ENCODE measurements around the gene TECPR2.
"Not testable (repeated sequence)": the region's sequence is repeated elsewhere in the genome, so short reads cannot be mapped to it uniquely, and the experiment has no call there.

TECPR2 gene

DNA sequence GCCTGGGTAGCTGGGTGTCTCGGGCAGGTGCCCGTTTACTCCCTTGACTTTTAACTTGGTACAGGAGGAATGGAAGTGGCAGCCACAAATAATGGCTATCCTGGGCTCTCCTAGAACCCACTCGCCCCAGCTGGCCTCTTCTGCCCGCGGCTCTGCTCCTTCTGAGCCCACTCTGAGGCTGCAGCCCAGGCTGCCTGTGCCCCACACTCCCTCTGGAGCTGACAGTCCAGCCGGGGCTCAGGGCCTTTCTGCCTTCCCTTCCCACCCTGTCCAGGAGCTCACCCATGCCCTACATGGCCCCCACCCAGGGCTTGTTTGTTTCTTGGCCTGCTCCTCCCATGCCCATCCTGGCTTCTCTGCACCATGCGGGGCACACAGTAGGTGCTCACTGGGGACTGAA lies 27.6 kb upstream of the TECPR2 start:
- no peak for DNase-seq

DNA sequence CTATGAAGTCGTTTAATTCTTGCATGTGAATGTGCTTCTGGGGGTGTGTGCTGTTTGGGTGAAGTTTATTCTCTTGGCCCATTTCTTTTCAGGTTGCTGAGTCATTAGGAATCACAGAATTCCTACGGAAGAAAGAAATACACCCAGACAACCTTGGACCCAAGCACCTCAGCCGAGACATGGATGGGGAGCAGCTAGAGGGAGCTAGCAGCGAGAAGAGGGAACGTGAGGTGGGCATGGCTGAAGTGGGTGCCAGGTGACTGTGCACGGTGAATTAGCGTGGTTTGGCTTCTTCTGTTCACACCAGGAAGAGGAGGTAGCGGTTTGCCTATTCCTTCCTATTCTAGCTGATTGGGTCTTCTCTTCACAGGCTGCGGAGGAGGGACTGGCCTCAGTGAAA lies 24.0 kb upstream of the TECPR2 start:
- DNase-seq: no peak

DNA sequence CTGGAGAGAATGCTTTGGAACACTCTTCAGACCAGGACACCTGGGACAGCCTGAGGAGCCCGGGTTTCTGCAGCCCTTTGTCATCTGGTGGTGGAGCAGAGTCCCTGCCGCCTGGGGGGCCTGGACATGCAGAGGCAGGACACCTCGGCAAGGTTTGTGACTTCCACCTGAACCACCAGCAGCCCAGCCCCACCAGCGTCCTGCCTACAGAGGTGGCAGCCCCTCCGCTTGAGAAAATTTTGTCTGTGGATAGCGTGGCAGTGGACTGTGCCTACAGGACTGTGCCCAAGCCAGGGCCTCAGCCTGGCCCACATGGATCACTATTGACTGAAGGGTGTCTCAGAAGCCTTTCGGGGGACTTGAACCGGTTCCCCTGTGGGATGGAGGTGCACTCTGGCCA lies 21.2 kb upstream of the TECPR2 start:
- no peak for DNase-seq

DNA sequence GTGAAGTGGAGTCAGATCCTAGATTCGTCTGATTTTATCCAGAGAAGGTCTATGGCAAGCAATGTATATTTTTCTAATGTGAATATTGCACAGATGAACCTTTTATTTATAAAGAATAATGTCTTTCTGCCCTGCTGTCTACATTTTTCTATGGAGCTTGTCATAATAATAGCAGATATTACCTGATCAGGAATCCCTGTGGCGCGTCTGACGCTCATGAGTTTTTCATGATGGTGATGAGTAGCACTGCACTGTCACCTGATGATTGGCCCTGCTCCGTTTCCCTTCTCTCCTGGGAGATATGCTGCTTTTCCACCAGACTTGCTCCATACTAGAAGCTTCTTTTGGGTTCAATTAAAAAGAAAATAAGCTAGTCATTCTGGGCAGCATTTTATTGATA lies 20.5 kb upstream of the TECPR2 start:
- DNase-seq: no peak

DNA sequence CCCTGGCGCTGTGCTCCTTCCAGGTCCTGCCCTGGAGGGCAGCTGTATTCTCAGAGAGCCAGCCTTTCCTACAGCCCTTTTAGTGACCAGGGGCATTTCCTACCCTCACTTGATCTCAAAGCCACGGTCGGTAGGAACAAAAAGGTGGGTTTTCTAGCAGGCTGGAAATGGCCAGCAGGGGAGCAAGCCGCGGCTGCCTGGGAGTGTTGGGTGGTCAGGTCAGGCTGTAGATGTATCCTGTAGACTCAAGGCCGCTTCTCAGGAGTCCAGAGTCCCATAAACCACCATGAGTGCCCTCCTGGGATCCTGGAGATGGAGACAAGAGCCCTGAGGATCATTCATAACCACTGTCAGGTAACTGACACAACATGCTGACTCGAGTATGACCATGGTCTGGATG lies 18.7 kb upstream of the TECPR2 start:
- DNase-seq: no peak

DNA sequence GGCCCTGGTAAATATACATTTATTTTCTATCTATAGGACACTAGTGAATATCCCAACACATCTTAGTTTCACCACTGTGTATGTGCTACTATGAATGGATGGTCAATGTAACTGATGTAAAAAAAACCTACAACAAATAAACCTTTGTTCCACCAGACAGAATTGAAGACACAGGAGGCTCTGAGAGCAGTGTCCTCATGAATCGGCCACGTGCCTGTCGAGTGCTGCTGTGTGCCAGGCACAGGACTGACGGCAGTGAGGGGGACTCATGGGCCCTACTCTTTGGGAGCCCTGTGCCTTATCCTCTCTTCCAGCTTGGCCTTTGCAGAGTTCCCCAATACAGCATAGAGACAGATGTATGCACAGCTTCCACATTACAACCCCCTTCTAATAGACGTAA lies 18.3 kb upstream of the TECPR2 start:
- DNase-seq: no peak

DNA sequence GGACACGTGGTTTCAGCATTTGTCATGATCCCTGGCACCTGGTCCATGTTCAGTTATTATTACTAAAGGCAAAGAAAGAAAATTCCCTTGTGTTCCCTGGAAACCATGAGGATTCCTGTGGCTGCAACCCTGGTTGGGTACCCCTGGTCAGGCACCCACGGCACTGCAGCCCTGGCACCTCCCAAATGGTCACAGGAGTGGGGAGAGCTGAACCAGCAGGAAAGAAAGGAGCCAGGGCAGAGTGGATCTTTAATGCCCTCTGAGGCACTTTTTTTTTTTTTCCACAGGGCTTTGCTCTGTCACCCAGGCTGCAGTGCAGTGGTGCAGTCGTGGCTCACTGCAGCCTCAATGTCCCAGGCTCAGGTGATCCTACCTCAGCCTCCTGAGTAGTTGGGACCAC lies 17.5 kb upstream of the TECPR2 start:
- DNase-seq: no peak

DNA sequence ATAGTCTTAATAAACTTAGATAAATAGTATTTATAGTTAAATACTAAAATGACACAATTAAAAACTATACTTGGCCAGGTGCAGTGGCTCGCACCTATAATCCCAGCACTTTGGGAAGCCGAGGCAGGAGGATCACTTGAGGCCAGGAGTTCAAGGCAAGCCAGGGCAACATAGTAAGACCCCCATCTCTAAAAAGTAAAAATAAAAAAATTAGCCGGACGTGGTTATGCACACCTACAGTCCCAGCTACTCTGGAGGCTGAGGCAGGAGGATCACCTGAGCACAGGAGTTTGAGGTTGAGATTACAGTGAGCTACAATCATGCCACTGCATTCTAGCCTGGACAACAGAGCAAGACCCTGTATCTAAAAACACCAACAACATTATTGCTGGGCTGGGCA lies 16.1 kb upstream of the TECPR2 start:
- DNase-seq: no peak

DNA sequence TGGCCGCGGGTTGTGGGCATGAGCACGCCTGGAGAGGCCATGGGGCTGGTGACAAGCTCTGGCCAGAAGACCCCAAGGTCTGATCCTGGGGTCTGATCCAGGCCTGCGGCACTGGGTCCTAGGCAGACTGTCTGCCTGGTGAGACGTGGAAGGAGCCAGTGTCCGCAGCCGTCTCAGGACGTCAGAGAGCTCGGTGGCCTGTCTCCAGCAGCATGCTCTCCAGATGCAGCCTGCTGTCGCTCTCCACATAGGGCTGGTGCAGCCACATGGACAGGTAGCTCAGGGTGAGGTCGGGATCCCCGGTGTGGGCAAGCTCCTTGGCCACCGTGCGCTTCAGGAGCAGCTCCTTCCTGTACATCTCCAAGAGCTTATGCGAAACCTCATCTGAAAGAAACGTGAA lies 14.4 kb upstream of the TECPR2 start:
- no peak for DNase-seq

DNA sequence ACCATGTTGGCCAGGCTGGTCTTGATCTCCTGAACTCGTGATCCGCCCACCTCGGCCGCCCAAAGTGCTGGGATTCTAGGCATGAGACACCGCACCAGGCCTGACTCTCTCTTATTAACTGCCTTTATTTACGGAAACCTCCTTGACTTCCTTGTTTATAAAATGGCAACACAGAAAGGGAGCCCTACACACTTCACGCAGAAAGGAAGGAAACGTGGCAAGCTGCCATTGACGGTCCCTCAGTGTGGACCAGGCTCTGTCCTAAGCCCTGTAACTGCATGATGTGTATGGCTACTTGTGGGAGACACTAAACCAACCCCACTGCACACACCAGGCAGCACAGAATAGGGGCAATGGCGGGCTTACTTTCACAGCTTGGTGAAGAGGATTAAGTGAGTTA lies 11.7 kb upstream of the TECPR2 start:
- DNase-seq: no peak

DNA sequence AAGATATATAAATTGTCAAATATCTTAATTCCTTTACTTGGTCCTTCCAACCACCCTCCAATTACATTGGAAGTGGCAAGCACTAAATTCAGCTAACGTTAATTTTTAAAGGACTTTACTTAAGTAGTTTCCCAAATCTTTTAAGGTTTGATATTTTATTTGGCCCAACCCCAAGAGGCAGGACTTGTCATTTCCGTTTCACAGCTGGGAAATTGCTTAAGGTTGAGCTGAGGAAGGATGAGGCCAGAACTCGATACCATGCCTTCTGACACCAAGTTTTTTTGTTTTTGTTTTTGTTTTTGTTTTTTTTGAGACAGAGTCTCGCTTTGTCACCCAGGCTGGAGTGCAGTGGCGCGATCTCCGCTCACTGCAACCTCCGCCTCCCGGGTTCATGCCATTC lies 11.1 kb upstream of the TECPR2 start:
- not testable (repeated sequence) for DNase-seq

DNA sequence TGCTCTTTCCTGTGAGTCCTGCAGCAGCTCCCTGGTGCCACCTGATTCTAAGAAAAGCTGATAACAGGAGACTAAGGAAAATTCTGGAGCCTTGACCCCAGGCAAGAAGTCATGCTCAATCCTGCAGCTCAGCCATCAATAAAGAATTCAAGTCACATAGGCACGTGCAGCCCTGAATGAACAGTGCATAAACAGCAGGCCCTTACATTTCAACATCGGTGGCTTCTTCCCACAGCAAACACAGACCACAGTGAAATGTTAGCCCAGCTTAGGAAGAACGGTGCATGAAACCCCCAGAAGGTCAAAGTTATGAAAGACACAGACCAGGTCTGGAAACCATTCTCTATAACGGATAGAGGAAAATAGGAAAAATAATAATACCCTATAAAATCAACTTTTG lies 10.5 kb upstream of the TECPR2 start:
- no peak for DNase-seq

DNA sequence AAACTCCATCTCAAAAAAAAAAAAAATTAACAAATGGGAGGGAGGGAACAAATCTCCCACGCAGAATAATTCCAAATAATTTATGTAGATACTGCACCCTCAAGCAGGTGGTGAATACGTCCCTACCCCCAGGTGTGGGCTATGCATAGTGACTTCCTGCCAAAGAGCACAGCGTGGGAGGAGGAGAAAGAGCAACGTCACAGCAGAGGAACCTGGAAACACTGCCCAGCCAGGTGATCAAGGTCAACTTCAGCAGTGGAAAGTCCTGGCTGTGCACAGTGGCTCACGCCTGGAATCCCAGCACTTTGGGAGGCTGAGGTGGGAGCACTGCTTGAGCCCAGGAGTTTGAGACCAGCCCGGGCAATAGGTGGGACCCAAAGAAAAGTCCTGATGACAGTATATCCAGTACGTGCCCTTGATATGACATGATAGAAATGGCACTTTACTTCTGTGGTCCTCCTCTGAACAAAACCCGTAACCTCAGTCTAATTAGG lies 9.6 kb upstream of the TECPR2 start:
- no peak for DNase-seq

DNA sequence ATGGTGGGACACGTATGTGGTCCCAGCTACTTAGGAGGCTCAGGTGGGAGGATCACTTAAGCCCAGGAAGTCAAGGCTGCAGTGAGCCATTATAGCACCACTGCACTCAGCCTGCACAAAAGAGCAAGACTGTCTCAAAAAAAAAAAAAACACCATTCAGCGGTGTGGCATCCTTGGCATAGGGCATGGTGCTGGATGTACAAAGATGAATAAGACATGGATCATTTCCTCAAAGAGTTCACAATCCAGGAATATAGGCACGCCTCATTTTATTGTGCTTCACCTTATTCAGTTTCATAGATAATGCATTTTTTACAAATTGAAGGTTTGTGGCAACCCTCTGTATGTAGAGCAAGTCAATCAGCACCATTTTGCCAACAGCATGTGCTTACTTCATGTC lies 6.5 kb upstream of the TECPR2 start:
- no peak for DNase-seq

DNA sequence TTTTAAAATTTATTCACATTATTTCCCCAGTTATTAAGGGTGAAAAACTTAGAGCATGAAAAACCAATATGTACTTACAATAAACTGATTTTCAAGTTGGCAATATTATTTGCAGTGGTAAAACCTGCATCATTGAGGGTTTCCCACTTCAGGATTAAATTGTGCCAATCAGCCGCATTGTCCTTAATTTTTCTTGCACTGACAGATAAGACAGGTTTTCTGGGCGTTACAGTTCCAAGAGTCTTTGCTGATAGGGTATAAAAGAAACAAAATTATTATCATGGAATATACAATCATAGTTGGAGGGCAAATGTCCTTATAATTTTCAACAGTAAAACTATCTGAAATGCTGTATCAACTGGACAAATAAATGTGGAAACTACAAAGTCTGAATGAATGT lies 3.4 kb upstream of the TECPR2 start:
- DNase-seq: no peak

DNA sequence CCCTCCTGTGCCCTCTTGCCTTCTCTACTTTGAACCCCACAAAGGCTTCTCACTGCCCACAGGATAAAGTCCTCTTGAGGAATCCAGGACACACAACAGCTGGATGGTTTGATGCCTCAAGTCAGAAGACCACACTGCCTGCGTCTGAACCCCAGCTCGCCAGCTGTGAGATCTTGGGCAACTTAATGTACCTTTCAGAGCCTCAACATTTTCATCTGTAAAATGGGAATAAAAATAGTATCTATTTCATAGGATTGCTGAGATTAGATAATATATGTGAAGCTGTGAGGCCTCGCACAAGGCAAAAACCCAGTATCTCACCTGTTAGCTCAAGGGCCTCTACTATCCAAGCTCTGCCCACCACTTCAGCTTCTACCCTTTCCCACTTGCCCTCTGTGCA lies 2.4 kb upstream of the TECPR2 start:
- no peak for DNase-seq

DNA sequence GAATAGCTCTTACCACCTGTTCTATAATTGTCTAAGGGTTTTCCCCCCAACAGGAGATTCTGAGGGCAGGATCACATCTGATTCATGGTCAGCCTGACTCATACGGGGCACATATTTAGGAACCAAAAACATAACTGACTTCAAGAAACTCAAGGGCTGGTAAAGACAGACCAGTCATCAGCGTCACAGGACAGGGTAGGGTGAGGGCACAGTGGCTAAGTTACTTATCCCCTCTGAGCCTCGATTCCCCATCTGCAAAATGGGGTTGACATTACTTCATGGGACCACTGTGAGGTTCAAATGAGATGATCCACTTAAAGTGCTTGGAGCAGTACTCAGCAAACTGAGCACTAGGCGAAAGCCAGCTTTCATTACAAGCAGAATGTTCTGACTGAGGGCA lies 657 bp upstream of the TECPR2 start:
- DNase-seq: no peak

DNA sequence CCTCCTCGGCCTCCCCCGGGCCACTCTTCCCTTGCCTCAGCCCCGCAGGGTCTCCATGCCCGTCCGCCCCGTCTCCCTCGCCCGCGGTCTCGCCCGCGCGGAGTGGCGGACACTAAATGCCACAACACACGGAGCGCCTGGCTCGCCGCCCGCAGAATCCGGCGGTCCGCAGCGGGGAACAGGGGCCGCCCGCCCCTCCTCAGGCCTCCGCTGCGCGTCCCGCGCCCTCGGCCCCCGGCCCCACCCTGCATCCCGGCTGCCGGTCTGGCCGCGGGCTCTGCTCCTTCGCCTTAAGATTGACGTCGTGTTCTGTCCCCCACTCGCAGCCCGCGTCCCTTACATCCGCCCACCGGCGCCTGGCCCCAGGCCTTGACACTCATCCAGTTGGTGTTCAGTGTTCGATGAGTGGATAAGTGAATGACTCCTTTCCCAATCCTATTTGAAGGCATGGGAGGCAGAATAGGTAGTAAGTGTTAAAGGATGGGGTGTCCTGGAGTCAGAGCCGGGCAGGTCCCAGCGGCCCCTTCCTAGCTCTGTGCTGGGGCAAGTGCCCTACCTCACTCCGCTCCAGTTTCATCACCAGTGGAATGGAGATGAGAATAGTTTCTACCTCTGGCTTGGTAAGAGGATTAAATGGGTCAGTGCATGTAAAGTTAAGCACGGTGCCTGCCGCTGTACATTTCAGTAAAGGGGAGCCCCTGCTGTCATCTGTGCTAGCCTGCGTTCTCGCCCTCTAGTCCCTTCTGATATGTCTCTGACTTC lies 622 bp downstream of the TECPR2 start:
- no peak for DNase-seq

DNA sequence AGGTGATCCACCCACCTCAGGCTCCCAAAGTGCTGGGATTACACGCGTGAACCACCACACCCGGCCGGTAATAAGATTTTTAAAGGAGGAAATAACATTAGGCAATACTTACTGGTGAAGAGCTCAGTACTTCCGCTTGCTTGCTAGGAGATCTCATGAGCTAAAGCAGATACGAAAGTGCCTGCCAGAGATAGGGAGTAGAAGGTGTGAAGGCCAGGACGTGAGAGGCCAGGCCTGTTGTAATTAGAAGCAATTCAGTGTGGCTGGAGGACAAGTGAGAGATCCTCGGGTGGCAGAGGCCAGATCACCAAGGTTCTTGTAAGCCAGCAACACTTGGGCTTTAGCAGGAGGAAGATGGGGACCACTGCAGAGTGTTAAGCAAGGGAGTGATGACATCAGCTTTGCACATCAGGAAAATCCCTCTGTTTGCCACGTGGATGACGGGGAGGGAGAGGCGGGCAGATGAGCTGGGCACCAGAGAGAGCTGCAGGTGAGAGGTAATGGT lies 7.6 kb downstream of the TECPR2 start:
- DNase-seq: no peak

DNA sequence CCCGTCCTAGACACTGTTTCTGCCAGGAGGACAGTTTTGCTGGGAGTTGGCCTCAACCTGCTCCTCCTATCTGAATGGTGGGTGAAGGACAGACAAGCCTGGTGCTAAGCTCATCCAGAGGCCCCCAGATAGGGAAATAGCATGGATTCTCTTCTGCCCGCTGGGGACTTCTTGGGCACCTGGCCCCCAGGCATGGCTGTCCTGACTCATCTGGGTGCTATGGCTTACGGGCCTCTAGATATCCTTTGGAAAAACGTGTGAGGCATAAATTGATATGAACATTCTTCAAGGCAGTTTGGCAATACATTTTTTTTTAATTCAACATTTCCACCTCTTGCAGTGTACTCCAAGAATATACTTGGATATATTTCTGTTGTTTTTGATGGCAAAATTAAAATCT lies 8.6 kb downstream of the TECPR2 start:
- DNase-seq: no peak

DNA sequence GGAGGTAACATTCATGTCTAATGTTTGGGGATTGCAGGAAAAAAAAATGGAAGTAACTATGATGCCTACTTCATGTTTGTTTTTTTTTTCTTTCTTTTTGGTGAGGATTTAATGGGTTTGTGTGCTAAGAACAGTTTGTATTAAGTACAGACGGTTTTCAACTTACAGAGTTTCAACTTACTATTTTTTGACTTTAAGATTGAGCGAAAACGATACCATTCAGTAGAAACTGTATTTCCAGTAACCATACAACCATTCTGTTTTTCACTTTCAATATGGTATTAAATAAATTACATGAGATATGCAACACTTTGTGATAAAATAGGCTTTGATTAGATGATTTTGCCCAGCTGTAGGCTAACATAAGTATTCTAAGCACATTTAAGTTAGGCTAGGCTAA lies 10.4 kb downstream of the TECPR2 start:
- no peak for DNase-seq

DNA sequence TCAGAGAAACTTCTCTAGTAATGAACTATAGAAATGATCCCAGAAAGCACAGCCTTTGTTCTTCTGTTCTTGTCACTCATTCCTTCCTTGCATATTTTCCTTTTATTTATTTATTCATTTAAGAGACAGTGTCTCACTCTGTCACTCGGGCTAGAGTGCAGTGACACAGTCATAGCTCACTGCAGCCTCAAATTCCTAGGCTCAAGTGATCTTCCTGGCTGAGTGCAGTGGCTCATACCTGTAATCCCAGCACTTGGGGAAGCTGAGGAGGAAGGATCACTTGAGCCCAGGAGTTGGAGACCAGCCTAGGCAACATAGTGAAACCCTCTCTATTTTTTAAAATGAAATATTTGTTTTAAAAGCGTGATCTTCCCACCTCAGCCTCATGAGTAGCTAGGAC lies 11.5 kb downstream of the TECPR2 start:
- no peak for DNase-seq

DNA sequence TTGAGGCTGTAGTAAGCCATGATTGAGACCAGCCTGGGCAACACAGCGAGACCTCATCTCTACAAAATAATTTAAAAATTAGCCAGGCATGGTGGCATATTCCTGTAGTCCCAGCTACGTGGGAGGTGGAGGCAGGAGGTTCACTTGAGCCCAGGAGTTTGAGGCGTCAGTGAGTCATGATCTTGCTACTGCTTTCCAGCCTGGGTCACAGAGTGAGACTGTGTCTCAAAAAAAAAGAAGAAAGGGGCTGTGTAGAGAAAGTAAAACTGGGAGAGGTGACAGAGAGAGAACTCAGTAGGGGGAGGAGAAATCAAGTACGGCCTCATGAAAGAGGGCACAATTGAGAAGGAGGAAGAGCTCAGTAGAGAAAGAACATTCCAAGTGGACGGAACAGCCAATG lies 12.4 kb downstream of the TECPR2 start:
- no peak for DNase-seq

DNA sequence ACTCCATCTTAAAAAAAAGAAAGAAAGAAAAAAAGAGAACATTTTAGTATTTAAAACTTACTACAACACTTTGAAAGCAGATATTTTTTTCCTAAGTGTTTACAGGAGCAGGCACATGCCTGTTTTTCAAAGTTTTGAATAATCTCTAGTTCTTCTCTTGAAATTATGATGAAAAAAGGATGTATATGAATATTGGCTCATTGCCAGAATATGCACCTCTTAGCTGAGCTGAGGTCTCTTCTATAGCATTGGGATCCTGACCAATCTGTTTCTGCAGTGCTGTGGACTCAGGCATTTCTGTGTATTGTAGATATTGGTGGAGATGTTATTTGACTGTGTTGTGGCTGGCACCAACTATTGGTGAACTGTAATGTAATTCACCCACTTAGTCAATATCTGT lies 15.0 kb downstream of the TECPR2 start:
- DNase-seq: no peak

DNA sequence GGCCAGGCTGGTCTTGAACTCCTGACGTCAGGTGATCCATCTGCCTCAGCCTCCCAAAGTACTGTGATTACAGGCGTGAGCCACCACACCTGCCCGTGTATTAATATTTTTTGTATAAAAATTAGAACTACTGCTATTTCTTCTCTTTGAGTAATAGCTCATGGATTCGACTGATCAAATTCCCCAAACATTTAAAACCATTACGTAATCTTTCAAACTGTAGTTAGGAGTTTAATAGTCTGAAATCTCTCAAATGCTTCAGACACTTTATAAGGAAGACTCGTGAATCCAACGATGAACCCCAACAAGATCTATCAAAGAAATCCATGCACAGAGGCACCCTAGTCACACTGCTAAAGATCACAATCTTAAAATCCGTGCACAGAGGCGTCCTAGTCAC lies 16.1 kb downstream of the TECPR2 start:
- no peak for DNase-seq
